ENCODE measurements around the gene KDM8. TPM values are rescaled to one million over a fixed set of nuclear protein-coding genes. Genes with fewer than 3 reads are reported as not detected.

KDM8 gene
- total and polyA plus RNA-seq, 9 of the 15 experiments (the other 6 are each of a cell fraction or from before 2014, with no cell fraction given): 0.61 to 9.1 (median 5.4) TPM

DNA sequence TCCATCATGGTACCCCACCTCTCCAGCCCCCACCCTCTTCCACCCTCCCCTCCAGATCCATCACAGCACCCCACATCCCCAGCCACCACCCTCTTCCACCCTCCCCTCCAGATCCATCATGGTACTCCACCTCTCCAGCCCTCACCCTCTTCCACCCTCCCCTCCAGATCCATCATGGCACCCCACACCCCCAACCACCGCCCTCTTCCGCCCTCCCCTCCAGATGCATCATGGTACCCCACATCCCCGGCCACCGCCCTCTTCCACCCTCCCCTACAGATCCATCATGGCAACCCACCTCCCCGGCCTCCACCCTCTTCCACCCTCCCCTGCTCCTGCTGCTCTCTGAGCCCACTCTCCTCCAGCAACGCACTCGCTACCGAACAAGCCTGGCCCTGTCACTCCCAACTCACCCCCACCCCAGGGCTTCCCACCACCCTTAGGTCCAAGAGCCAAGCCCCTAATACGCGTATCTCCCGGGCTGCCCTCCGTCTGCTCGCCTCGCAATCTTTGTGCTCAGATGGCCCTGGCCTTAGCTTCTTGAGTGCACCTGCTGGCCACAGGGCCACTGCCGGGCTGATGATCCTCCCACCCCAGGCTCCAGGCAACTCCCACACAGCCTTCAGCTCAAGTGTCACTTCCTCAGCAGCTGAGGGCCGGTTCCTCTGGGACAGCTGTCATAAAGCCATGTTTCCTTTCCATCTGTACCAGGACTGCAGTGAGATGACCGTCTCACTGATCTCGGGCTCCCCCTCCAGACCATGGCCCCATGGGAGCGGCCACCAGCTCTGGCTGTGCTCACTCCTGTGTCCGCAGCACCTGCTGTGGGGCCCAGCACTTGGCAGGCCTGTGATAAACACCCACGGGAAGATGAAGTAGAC, 25.5 kb downstream of the KDM8 start (continued):
- TF ChIP-seq, protein P1, sequence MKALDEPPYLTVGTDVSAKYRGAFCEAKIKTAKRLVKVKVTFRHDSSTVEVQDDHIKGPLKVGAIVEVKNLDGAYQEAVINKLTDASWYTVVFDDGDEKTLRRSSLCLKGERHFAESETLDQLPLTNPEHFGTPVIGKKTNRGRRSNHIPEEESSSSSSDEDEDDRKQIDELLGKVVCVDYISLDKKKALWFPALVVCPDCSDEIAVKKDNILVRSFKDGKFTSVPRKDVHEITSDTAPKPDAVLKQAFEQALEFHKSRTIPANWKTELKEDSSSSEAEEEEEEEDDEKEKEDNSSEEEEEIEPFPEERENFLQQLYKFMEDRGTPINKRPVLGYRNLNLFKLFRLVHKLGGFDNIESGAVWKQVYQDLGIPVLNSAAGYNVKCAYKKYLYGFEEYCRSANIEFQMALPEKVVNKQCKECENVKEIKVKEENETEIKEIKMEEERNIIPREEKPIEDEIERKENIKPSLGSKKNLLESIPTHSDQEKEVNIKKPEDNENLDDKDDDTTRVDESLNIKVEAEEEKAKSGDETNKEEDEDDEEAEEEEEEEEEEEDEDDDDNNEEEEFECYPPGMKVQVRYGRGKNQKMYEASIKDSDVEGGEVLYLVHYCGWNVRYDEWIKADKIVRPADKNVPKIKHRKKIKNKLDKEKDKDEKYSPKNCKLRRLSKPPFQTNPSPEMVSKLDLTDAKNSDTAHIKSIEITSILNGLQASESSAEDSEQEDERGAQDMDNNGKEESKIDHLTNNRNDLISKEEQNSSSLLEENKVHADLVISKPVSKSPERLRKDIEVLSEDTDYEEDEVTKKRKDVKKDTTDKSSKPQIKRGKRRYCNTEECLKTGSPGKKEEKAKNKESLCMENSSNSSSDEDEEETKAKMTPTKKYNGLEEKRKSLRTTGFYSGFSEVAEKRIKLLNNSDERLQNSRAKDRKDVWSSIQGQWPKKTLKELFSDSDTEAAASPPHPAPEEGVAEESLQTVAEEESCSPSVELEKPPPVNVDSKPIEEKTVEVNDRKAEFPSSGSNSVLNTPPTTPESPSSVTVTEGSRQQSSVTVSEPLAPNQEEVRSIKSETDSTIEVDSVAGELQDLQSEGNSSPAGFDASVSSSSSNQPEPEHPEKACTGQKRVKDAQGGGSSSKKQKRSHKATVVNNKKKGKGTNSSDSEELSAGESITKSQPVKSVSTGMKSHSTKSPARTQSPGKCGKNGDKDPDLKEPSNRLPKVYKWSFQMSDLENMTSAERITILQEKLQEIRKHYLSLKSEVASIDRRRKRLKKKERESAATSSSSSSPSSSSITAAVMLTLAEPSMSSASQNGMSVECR (CRISPR knock-in tag; IDR thresholded peaks at IDR 0.05): peak; percentile 75; the same call in 1 of the 2 replicates
- TF ChIP-seq, protein P2, sequence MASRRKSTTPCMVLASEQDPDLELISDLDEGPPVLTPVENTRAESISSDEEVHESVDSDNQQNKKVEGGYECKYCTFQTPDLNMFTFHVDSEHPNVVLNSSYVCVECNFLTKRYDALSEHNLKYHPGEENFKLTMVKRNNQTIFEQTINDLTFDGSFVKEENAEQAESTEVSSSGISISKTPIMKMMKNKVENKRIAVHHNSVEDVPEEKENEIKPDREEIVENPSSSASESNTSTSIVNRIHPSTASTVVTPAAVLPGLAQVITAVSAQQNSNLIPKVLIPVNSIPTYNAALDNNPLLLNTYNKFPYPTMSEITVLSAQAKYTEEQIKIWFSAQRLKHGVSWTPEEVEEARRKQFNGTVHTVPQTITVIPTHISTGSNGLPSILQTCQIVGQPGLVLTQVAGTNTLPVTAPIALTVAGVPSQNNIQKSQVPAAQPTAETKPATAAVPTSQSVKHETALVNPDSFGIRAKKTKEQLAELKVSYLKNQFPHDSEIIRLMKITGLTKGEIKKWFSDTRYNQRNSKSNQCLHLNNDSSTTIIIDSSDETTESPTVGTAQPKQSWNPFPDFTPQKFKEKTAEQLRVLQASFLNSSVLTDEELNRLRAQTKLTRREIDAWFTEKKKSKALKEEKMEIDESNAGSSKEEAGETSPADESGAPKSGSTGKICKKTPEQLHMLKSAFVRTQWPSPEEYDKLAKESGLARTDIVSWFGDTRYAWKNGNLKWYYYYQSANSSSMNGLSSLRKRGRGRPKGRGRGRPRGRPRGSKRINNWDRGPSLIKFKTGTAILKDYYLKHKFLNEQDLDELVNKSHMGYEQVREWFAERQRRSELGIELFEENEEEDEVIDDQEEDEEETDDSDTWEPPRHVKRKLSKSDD (conservative IDR thresholded peaks at IDR 0.05; ENCODE audit: low read length): no peak
- TF ChIP-seq SMARCA4 (IDR thresholded peaks at IDR 0.05) (no peak), MAZ (CRISPR knock-in tag; conservative IDR thresholded peaks at IDR 0.05 in 1 of 2, IDR thresholded peaks at IDR 0.05 in 1 of 2) (no peak), LARP7 (IDR thresholded peaks at IDR 0.05) (no peak), CREM (IDR thresholded peaks at IDR 0.05; ENCODE audit: low read depth) (0 out of 2 replicates have a peak, but pooled peaks have one; percentile 16), ATF7 (IDR thresholded peaks at IDR 0.05) (peak; percentile 83), PHF8 (IDR thresholded peaks at IDR 0.05; ENCODE audit: borderline replicate concordance, low read length) (no peak)
- TF ChIP-seq, protein P3, sequence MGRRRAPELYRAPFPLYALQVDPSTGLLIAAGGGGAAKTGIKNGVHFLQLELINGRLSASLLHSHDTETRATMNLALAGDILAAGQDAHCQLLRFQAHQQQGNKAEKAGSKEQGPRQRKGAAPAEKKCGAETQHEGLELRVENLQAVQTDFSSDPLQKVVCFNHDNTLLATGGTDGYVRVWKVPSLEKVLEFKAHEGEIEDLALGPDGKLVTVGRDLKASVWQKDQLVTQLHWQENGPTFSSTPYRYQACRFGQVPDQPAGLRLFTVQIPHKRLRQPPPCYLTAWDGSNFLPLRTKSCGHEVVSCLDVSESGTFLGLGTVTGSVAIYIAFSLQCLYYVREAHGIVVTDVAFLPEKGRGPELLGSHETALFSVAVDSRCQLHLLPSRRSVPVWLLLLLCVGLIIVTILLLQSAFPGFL (CRISPR knock-in tag; IDR thresholded peaks at IDR 0.05): no peak
- TF ChIP-seq, protein P4, sequence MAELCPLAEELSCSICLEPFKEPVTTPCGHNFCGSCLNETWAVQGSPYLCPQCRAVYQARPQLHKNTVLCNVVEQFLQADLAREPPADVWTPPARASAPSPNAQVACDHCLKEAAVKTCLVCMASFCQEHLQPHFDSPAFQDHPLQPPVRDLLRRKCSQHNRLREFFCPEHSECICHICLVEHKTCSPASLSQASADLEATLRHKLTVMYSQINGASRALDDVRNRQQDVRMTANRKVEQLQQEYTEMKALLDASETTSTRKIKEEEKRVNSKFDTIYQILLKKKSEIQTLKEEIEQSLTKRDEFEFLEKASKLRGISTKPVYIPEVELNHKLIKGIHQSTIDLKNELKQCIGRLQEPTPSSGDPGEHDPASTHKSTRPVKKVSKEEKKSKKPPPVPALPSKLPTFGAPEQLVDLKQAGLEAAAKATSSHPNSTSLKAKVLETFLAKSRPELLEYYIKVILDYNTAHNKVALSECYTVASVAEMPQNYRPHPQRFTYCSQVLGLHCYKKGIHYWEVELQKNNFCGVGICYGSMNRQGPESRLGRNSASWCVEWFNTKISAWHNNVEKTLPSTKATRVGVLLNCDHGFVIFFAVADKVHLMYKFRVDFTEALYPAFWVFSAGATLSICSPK (IDR thresholded peaks at IDR 0.05; ENCODE audit: borderline replicate concordance): no peak
- TF ChIP-seq, protein P5, sequence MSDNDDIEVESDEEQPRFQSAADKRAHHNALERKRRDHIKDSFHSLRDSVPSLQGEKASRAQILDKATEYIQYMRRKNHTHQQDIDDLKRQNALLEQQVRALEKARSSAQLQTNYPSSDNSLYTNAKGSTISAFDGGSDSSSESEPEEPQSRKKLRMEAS (CRISPR knock-in tag; IDR thresholded peaks at IDR 0.05): peak; percentile 56; the same call in 1 of the 2 replicates
- TF ChIP-seq, protein P6, sequence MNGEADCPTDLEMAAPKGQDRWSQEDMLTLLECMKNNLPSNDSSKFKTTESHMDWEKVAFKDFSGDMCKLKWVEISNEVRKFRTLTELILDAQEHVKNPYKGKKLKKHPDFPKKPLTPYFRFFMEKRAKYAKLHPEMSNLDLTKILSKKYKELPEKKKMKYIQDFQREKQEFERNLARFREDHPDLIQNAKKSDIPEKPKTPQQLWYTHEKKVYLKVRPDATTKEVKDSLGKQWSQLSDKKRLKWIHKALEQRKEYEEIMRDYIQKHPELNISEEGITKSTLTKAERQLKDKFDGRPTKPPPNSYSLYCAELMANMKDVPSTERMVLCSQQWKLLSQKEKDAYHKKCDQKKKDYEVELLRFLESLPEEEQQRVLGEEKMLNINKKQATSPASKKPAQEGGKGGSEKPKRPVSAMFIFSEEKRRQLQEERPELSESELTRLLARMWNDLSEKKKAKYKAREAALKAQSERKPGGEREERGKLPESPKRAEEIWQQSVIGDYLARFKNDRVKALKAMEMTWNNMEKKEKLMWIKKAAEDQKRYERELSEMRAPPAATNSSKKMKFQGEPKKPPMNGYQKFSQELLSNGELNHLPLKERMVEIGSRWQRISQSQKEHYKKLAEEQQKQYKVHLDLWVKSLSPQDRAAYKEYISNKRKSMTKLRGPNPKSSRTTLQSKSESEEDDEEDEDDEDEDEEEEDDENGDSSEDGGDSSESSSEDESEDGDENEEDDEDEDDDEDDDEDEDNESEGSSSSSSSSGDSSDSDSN (IDR thresholded peaks at IDR 0.05; ENCODE audit: borderline replicate concordance in 1 of 2, low read depth in 2 of 2, low read length in 2 of 2): 0 out of 4 replicates have a peak, but pooled peaks of 1 of the 2 experiments have one; percentile 33

All from K562 (cell line).